ENCODE results near the gene BCL2. TPM values are rescaled to one million over a fixed set of nuclear protein-coding genes. Genes with fewer than 3 reads are reported as not detected.

Gene BCL2
- total RNA-seq, 1 experiment from 2014 or later = 2.5 TPM

- Histone ChIP-seq H4K20me1 (ENCODE audit: insufficient read depth) (no peaks in the 10 kb centered on the region), H3K4me1 (ENCODE audit: control insufficient read depth in 1 of 2, insufficient read depth in 2 of 2, low read length in 2 of 2) (no peaks in the 10 kb centered on the region), H3K9me3 (ENCODE audit: control insufficient read depth in 1 of 2, insufficient read depth in 1 of 2, low read depth in 1 of 2, low read length in 2 of 2) (no peaks in the 10 kb centered on the region), H3K36me3 (ENCODE audit: control insufficient read depth in 1 of 2, insufficient read depth in 2 of 2, low read length in 2 of 2) (no peaks in the 10 kb centered on the region), H3K9ac (ENCODE audit: low read length) (no peak overlapping the region), H3K27me3 (ENCODE audit: insufficient read depth, low read length) (no peaks in the 10 kb centered on the region), H3K79me2 (ENCODE audit: insufficient read depth, low read length) (no peaks in the 10 kb centered on the region), H3K4me2 (ENCODE audit: low read length) (no peak overlapping the region), H2AFZ (ENCODE audit: low read depth, low read length, poor library complexity, severe bottlenecking) (no peak overlapping the region), H3K4me3 (replicated peaks in 1 of 2; ENCODE audit: low read depth in 1 of 2, low read length in 2 of 2) (no peak overlapping the region), H3K27ac (ENCODE audit: low read depth, low read length) (no peak overlapping the region), H3K9me2 (ENCODE audit: insufficient read depth) (no peaks in the 10 kb centered on the region)
- CTCF ChIA-PET = no interaction called here
- POLR2A ChIA-PET = no interaction called here
- BruUV-seq (replicated peaks) = no TSS peak
- ATAC-seq = no peak
- RAD21 ChIA-PET (ENCODE audit: low non-redundant PET in 1 of 2, low total read pairs in 2 of 2, uncharacterized antibody in 2 of 2, unreplicated experiment in 2 of 2) = no interaction called here
- intact Hi-C loops (cut with micrococcal nuclease) = no loop called here
- no peak for DNase-seq (ENCODE audit: low read depth, low spot score)
- TF ChIP-seq POLR2AphosphoS5 (IDR thresholded peaks at IDR 0.05; ENCODE audit: low read depth, low read length) = no peak
- TF ChIP-seq SIN3A (IDR thresholded peaks at IDR 0.05; ENCODE audit: low read depth) = no peak
- no peak for TF ChIP-seq FOSL1 (IDR thresholded peaks at IDR 0.05; ENCODE audit: low read depth)
- TF ChIP-seq SRF (IDR thresholded peaks at IDR 0.05; ENCODE audit: low read depth) = no peak
- no peak for TF ChIP-seq EGR1 (IDR thresholded peaks at IDR 0.05; ENCODE audit: low read depth)
- no peak for TF ChIP-seq ZNF274 (IDR thresholded peaks at IDR 0.05; ENCODE audit: low read depth, low read length)
- TF ChIP-seq EZH2phosphoT487 (IDR thresholded peaks at IDR 0.05; ENCODE audit: borderline replicate concordance) = no peak
- TF ChIP-seq YY1 (IDR thresholded peaks at IDR 0.05; ENCODE audit: extremely low read depth, insufficient replicate concordance, low read depth, low read length) = no peak
Observed at GRCh38 chr18:63229971-63230370, 89.6 kb downstream of the BCL2 start.

GRCh38 chr18:63225434-63225833 is 94.1 kb downstream of the BCL2 start:
- H3K4me1 ChIP-seq (ENCODE audit: control insufficient read depth in 1 of 2, insufficient read depth in 2 of 2, low read length in 2 of 2) = peaks cover 3 to 6% of the 10 kb centered on the region in 2 experiments; a peak in 2 of 4 replicates
- ChIA-PET RAD21 (ENCODE audit: low non-redundant PET in 1 of 2, low total read pairs in 2 of 2, uncharacterized antibody in 2 of 2, unreplicated experiment in 2 of 2) (no interaction called here), CTCF (no interaction called here), POLR2A (no interaction called here)
- no peak overlapping the region for H3K4me3 ChIP-seq (replicated peaks in 1 of 2; ENCODE audit: low read depth in 1 of 2, low read length in 2 of 2)
- no peak overlapping the region for H3K4me2 ChIP-seq (ENCODE audit: low read length)
- H3K79me2 ChIP-seq (ENCODE audit: insufficient read depth, low read length) = no peaks in the 10 kb centered on the region
- no peak for ATAC-seq
- H3K36me3 ChIP-seq (ENCODE audit: control insufficient read depth in 1 of 2, insufficient read depth in 2 of 2, low read length in 2 of 2) = no peaks in the 10 kb centered on the region
- H3K27me3 ChIP-seq (ENCODE audit: insufficient read depth, low read length) = no peaks in the 10 kb centered on the region
- H4K20me1 ChIP-seq (ENCODE audit: insufficient read depth) = no peaks in the 10 kb centered on the region
- TF ChIP-seq ZBTB33 (IDR thresholded peaks at IDR 0.05; ENCODE audit: extremely low read depth, insufficient replicate concordance, low read length) (no peak), JUND (IDR thresholded peaks at IDR 0.05) (no peak), SRF (IDR thresholded peaks at IDR 0.05; ENCODE audit: low read depth) (no peak), POLR2AphosphoS5 (IDR thresholded peaks at IDR 0.05; ENCODE audit: low read depth, low read length) (no peak), SP1 (IDR thresholded peaks at IDR 0.05; ENCODE audit: low read depth) (no peak), CTCF (IDR thresholded peaks at IDR 0.05 in 2 of 3, conservative IDR thresholded peaks at IDR 0.05 in 1 of 3; ENCODE audit: borderline replicate concordance in 1 of 3, insufficient read depth in 1 of 3, low read depth in 2 of 3, low read length in 2 of 3) (no peak), EZH2phosphoT487 (IDR thresholded peaks at IDR 0.05; ENCODE audit: borderline replicate concordance) (no peak), REST (IDR thresholded peaks at IDR 0.05; ENCODE audit: low read depth) (no peak)
- no peak overlapping the region for H3K27ac ChIP-seq (ENCODE audit: low read depth, low read length)
- H2AFZ ChIP-seq (ENCODE audit: low read depth, low read length, poor library complexity, severe bottlenecking) = no peak overlapping the region
- BruUV-seq (replicated peaks) = no TSS peak
- H3K9me2 ChIP-seq (ENCODE audit: insufficient read depth) = no peaks in the 10 kb centered on the region
- no peaks in the 10 kb centered on the region for H3K9me3 ChIP-seq (ENCODE audit: control insufficient read depth in 1 of 2, insufficient read depth in 1 of 2, low read depth in 1 of 2, low read length in 2 of 2)
- DNase-seq (ENCODE audit: low read depth, low spot score) = no peak
- intact Hi-C loops (cut with micrococcal nuclease) = no loop called here
- no peak overlapping the region for H3K9ac ChIP-seq (ENCODE audit: low read length)
